ENCODE data around the gene MBD1.

The MBD1 gene, protein sequence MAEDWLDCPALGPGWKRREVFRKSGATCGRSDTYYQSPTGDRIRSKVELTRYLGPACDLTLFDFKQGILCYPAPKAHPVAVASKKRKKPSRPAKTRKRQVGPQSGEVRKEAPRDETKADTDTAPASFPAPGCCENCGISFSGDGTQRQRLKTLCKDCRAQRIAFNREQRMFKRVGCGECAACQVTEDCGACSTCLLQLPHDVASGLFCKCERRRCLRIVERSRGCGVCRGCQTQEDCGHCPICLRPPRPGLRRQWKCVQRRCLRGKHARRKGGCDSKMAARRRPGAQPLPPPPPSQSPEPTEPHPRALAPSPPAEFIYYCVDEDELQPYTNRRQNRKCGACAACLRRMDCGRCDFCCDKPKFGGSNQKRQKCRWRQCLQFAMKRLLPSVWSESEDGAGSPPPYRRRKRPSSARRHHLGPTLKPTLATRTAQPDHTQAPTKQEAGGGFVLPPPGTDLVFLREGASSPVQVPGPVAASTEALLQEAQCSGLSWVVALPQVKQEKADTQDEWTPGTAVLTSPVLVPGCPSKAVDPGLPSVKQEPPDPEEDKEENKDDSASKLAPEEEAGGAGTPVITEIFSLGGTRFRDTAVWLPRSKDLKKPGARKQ

DNA sequence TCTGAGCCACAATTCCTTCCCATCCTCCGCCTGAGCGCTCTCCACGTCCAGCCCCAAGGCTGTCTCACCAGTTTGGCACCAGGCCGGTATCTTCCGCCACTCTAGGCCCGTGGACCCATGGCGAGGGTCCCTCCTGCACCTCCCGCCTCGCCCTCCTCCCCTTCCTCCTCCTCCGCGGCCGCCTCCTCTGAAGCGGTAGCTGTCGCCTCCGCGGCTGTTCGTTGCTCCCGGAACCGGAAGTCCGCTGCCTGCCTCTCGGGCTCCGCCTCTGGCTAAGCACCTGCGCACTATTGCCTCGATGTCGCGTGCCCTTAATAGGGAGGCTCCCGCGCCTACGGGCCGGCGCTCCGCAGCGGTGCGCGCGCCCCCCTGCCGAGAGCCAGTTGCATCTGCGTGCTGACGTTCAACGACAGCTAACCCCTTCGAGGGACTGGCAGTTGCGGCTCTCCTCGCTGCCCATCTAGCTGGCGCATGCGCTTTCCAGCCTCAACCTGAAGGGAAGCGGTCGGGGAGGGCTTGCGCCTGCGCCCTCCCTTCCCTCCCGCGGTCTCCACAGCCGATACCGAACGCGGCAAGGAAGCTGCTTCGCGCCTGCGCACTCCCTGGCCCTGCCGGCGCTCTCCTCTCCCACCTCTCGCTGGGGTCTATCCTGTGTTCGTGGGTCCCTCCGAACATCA lies at the start of gene MBD1:
Gene MBD1, minus strand, starts transcription at position 229 of the 677 bp plus-strand sequence. CDS start 1,531 bp downstream, outside the sequence.
- H3K4me3 ChIP-seq (ENCODE audit: low read depth, low read length): peak within 1 kb of the TSS; percentile 99
- peak; percentile 96 for DNase-seq (ENCODE audit: low read depth)
- TF ChIP-seq, protein P1, sequence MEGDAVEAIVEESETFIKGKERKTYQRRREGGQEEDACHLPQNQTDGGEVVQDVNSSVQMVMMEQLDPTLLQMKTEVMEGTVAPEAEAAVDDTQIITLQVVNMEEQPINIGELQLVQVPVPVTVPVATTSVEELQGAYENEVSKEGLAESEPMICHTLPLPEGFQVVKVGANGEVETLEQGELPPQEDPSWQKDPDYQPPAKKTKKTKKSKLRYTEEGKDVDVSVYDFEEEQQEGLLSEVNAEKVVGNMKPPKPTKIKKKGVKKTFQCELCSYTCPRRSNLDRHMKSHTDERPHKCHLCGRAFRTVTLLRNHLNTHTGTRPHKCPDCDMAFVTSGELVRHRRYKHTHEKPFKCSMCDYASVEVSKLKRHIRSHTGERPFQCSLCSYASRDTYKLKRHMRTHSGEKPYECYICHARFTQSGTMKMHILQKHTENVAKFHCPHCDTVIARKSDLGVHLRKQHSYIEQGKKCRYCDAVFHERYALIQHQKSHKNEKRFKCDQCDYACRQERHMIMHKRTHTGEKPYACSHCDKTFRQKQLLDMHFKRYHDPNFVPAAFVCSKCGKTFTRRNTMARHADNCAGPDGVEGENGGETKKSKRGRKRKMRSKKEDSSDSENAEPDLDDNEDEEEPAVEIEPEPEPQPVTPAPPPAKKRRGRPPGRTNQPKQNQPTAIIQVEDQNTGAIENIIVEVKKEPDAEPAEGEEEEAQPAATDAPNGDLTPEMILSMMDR (IDR thresholded peaks at IDR 0.05; ENCODE audit: control insufficient read depth, extremely low read depth, insufficient read depth): no peak

DNA sequence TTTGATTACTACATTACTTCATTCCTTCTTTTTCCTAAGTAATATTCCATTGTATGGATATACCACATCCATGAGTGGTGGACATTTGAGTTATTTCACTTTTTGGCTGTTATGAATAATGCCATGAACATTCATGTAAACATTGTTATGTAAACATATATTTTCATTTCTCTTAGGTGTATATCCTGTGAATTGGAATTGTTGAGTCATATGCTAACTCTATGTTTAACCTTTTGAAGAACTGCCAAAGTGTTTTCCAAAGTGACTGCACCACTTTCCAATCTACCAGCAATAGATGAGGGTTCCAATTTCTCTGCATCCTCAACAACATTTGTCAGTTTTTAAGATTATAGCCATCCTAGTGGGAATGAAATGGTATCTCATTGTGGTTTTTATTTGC lies 48.9 kb upstream of the MBD1 start:
- TF ChIP-seq, protein P1 (IDR thresholded peaks at IDR 0.05; ENCODE audit: control insufficient read depth, extremely low read depth, insufficient read depth): no peak
- no peak for DNase-seq (ENCODE audit: low read depth)

DNA sequence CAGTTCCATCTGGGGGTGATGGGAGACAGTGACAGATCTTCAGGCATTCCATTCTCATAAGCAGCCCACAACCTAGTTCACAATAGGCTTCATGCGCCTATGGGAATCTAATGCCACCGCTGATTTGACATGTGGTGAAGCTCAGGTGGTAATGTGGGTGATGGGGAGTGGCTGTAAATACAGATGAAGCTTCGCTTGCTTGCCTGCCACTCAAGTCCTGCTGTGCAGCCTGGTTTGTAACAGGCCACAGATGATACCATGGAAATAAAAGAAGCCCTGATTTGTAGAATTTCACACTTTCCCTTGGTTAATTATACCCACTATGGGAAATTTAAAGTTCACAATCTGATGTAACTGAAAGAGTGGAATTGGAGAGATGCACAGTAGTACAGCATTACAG lies 46.7 kb upstream of the MBD1 start:
- no peak for DNase-seq (ENCODE audit: low read depth)
- no peak overlapping the region for H3K4me3 ChIP-seq (ENCODE audit: low read depth, low read length)
- TF ChIP-seq, protein P1 (IDR thresholded peaks at IDR 0.05; ENCODE audit: control insufficient read depth, extremely low read depth, insufficient read depth): no peak

More for the DNA sequence above, 48.9 kb upstream of the MBD1 start:
- H3K4me3 ChIP-seq (ENCODE audit: low read depth, low read length): no peak overlapping the region

DNA sequence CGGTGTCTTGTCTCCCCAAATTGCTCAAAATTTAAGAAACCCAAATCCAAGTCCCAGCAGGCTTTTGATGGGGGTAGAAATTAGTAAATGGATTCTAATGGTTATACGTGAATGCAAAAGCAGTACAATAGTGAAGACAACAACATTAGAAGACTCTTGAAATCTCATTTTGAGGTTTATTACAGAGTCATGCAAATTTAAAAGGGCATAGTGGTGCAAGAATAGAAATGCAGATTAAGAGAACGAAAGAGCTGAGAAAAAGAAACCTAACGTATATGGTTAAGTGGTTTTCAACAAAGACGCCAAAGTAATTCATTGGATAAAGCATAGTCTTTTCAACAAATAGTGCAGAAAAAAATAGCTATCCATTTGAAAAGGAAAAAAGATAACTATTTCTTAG lies 39.4 kb upstream of the MBD1 start:
- DNase-seq (ENCODE audit: low read depth): no peak
- H3K4me3 ChIP-seq (ENCODE audit: low read depth, low read length): no peak overlapping the region
- TF ChIP-seq, protein P1 (IDR thresholded peaks at IDR 0.05; ENCODE audit: control insufficient read depth, extremely low read depth, insufficient read depth): no peak

DNA sequence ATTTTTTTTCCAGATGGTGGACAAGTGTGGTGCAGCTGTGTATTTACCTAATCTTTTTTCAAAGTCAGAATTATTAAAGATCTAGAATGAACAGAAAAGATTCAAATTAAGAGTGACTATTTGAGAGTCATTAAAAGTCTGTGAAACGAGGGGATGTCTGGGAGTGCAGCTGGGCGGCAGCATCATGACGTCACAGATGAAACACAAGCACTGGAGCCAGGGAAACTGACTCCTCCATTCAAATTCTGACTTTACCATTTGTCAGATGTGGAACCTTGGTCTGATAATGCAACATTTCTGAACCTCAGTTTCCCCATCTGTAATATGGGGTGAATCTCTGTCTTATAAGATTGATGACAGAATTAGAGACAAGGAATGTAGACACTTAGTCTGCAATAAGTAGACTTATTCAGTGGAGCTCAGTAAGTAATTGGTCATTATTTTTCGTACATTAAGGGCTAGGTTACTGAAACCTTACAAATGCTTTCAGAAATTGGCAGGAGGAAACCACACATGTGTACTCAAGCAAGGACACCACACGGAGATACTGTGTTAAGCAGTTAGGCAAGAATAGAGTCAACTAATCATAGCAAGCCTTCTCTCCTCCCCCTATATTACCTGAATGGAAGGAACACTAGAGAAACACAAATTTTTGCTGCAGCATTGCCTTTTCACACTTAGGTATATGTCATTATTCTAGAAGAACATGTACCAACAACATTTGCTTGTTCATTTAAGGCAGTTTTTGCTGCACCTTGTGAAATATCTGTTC lies 34.0 kb upstream of the MBD1 start:
- DNase-seq (ENCODE audit: low read depth): no peak
- no peak overlapping the region for H3K4me3 ChIP-seq (ENCODE audit: low read depth, low read length)
- TF ChIP-seq, protein P1 (IDR thresholded peaks at IDR 0.05; ENCODE audit: control insufficient read depth, extremely low read depth, insufficient read depth): no peak

DNA sequence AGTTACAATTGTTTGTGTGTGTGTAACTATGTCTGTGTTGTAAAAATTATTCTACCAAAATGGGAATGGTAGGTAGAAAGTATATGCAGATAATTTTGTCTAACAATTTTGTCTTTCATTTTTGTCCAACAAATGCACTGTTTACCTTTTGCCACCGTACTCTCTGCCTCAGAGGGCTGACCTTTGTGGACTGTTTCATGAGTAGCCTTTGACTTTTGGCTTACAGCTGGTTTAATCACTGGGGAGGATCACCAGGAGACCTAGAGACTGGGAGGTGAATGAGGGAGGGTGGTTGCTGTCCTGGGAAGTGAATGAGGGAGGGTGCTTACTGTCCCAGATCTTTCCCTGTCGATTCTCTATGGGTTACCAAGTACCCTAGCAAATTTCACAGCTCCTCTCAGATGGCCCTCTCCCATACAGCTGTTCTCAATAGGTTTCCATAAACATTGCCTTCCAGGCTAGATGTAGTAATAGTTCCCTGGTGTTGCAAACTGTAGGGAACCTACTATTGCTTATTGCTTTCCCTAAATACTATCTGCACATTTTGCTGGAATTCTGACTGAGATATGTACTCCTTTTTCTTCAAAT lies 32.6 kb upstream of the MBD1 start:
- TF ChIP-seq, protein P1 (IDR thresholded peaks at IDR 0.05; ENCODE audit: control insufficient read depth, extremely low read depth, insufficient read depth): no peak
- H3K4me3 ChIP-seq (ENCODE audit: low read depth, low read length): no peak overlapping the region
- DNase-seq (ENCODE audit: low read depth): no peak
